ENCODE data around the gene CLPTM1L. TPM values are rescaled to one million over a fixed set of nuclear protein-coding genes. Genes with fewer than 3 reads are reported as not detected.
"Not testable (repeated sequence)": the region's sequence is repeated elsewhere in the genome, so short reads cannot be mapped to it uniquely, and the experiment has no call there.

The CLPTM1L gene
- polyA plus RNA-seq, 2 of the 4 experiments (the other 2 are of a cell fraction): 171 to 173 TPM

- 55% methylated on average over 9 of the region's 9 CpGs for WGBS (ENCODE audit: missing lambda C conversion rate)
- H3K4me2 ChIP-seq: no peak overlapping the region
- ChIA-PET CTCF (interaction anchor here (0.6 to 0.9 kb wide), 2 partner anchors 15 to 255 kb away, joined by 3 read pairs; no protein-coding TSS in a partner anchor), POLR2A (no interaction called here)
- ATAC-seq: no peak
- H3K4me1 ChIP-seq: 0 out of 3 replicates have a peak, but pooled peaks cover 8% of the 10 kb centered on the region
- FAIRE-seq: no peak
- no peak for DNase-seq (ENCODE audit: low read depth in 1 of 2, low spot score in 1 of 2)
- no peak overlapping the region for H3K4me3 ChIP-seq
- no peak overlapping the region for H3K27ac ChIP-seq
- no peaks in the 10 kb centered on the region for H3K9me3 ChIP-seq
- no peak for TF ChIP-seq EP300 (IDR thresholded peaks at IDR 0.05)
- no peak for TF ChIP-seq GATA3 (IDR thresholded peaks at IDR 0.05; ENCODE audit: borderline replicate concordance)
- TF ChIP-seq CBX2 (IDR thresholded peaks at IDR 0.05; ENCODE audit: borderline replicate concordance, low read depth): no peak
- TF ChIP-seq KDM5A (IDR thresholded peaks at IDR 0.05): no peak
- no peak for TF ChIP-seq CHD4 (IDR thresholded peaks at IDR 0.05; ENCODE audit: borderline replicate concordance)
- TF ChIP-seq TFCP2L1 (CRISPR knock-in tag; IDR thresholded peaks at IDR 0.05): no peak
- no peak for TF ChIP-seq POLR2A (IDR thresholded peaks at IDR 0.05; ENCODE audit: low read length)
- no peak for TF ChIP-seq ZFP36 (IDR thresholded peaks at IDR 0.05; ENCODE audit: borderline replicate concordance, partially characterized antibody)
Observed at GRCh38 chr5:1374030-1374678, 29.3 kb upstream of the CLPTM1L start.

GRCh38 chr5:1371972-1372342, 27.1 kb upstream of the CLPTM1L start:
- H3K4me1 ChIP-seq; ATAC-seq; H3K9me3 ChIP-seq; H3K27ac ChIP-seq; FAIRE-seq; H3K4me3 ChIP-seq; H3K4me2 ChIP-seq; POLR2A ChIA-PET; DNase-seq (ENCODE audit: low read depth in 1 of 2, low spot score in 1 of 2): not testable (repeated sequence)
- WGBS (ENCODE audit: missing lambda C conversion rate): 68% methylated on average over 4 of the region's 4 CpGs
- CTCF ChIA-PET: interaction anchor here (1.0 to 3.7 kb wide), 2 partner anchors 9 to 163 kb away, joined by 3 to 22 read pairs; no protein-coding TSS in a partner anchor

GRCh38 chr5:1371218-1371971, 26.5 kb upstream of the CLPTM1L start:
- Histone ChIP-seq H3K4me2 (no peak overlapping the region), H3K4me3 (no peak overlapping the region), H3K27ac (no peak overlapping the region), H3K9me3 (no peaks in the 10 kb centered on the region), H3K4me1 (0 out of 3 replicates have a peak, but pooled peaks cover 1% of the 10 kb centered on the region)
- DNase-seq (ENCODE audit: low read depth in 1 of 2, low spot score in 1 of 2): no peak
- no peak for FAIRE-seq
- ChIA-PET POLR2A (no interaction called here), CTCF (interaction anchor here (1.0 to 3.7 kb wide), 4 partner anchors 9 to 163 kb away, joined by 3 to 22 read pairs (median 4); no protein-coding TSS in a partner anchor)
- ATAC-seq: no peak
- 52% methylated on average over 12 of the region's 13 CpGs for whole genome bisulfite sequencing (ENCODE audit: missing lambda C conversion rate)
- no peak for TF ChIP-seq USF2 (IDR thresholded peaks at IDR 0.05)
- no peak for TF ChIP-seq TFCP2L1 (CRISPR knock-in tag; IDR thresholded peaks at IDR 0.05)
- TF ChIP-seq FOSL2 (IDR thresholded peaks at IDR 0.05): no peak
- TF ChIP-seq FOSL2 (CRISPR knock-in tag; IDR thresholded peaks at IDR 0.05): no peak
- no peak for TF ChIP-seq NFE2L2 (conservative IDR thresholded peaks at IDR 0.05; ENCODE audit: low read length)
- TF ChIP-seq HDAC2 (IDR thresholded peaks at IDR 0.05): no peak
- TF ChIP-seq CBX8 (IDR thresholded peaks at IDR 0.05): no peak
- no peak for TF ChIP-seq ATOH8 (CRISPR knock-in tag; IDR thresholded peaks at IDR 0.05; ENCODE audit: low read depth)
- no peak for TF ChIP-seq POLR2AphosphoS2 (conservative IDR thresholded peaks at IDR 0.05; ENCODE audit: low read length)
- TF ChIP-seq ESRRA (IDR thresholded peaks at IDR 0.05; ENCODE audit: borderline replicate concordance, low read length): no peak
- TF ChIP-seq EHMT2 (IDR thresholded peaks at IDR 0.05; ENCODE audit: low read depth): no peak
- no peak for TF ChIP-seq HES2 (IDR thresholded peaks at IDR 0.05)
- no peak for TF ChIP-seq POLR2A (IDR thresholded peaks at IDR 0.05; ENCODE audit: low read length)
- no peak for TF ChIP-seq KDM1A (IDR thresholded peaks at IDR 0.05; ENCODE audit: low read depth)
